Right atrium auricular region (tissue), 2 donors: ENCODE results near the gene FHIT. TPM values are rescaled to one million over a fixed set of nuclear protein-coding genes. Genes with fewer than 3 reads are reported as not detected.

Experiments used
- DNase-seq: peaks from one replicate; pipeline ENCODE4 v3.0.0-alpha.2; 2019; ENCODE audit warnings: low spot score
- H3K27ac ChIP-seq, 2 donors: fragments of 200-600 bp; sonication (generic); 1 replicate in 1 of 2; 2 replicates in 1 of 2; pipeline ENCODE4 v1.5.1; 2016 to 2019
- H3K27me3 ChIP-seq, 2 donors: fragments of 200-600 bp; sonication (generic); one replicate each; pipeline versions ENCODE4 v1.5.1 to v1.6.0; 2017 to 2019
- H3K36me3 ChIP-seq: fragments of 200-600 bp; sonication (generic); one replicate; pipeline ENCODE4 v1.5.1; 2016
- H3K4me1 ChIP-seq, 2 donors: fragments of 200-600 bp; sonication (generic); one replicate each; pipeline versions ENCODE4 v1.5.1 to v1.6.0; 2017 to 2019
- H3K4me3 ChIP-seq, 2 donors: fragments of 200-600 bp; sonication (generic); 1 replicate in 1 of 2; 2 replicates in 1 of 2; pipeline ENCODE4 v1.5.1; 2017 to 2019; ENCODE audit warnings: mild to moderate bottlenecking in 1 of 2, moderate library complexity in 1 of 2
- H3K9me3 ChIP-seq, 2 donors: fragments of 200-600 bp; sonication (generic); one replicate each; pipeline ENCODE4 v1.5.1; 2019
- CTCF ChIP-seq, 2 donors: fragments of 200-600 bp; sonication (generic); IDR thresholded peaks; one replicate each; pipeline ENCODE4 v1.5.1; 2019; ENCODE audit warnings: antibody characterized with exemption in 2 of 2
- total RNA-seq, 2 donors: library from RNA; depleted of rRNA; stranded (reverse); fragments of >200 nt; gene quantifications; one replicate each; pipeline ENCODE4 v1.1.0, GENCODE V29; 2016

Gene FHIT
- total RNA-seq, 2 donors from 2014 or later: 10.4 to 11.0 TPM

- H3K4me3 ChIP-seq: no peak overlapping the region
- DNase-seq: no peak
- no peaks in the 10 kb centered on the region for H3K27me3 ChIP-seq
- no peaks in the 10 kb centered on the region for H3K4me1 ChIP-seq
- no peak for TF ChIP-seq CTCF (IDR thresholded peaks at IDR 0.05)
- no peak overlapping the region for H3K27ac ChIP-seq
- no peaks in the 10 kb centered on the region for H3K36me3 ChIP-seq
- H3K9me3 ChIP-seq: no peaks in the 10 kb centered on the region
Measured at GRCh38 chr3:59876533-59877062, 1374.7 kb downstream of the FHIT start.

DNA sequence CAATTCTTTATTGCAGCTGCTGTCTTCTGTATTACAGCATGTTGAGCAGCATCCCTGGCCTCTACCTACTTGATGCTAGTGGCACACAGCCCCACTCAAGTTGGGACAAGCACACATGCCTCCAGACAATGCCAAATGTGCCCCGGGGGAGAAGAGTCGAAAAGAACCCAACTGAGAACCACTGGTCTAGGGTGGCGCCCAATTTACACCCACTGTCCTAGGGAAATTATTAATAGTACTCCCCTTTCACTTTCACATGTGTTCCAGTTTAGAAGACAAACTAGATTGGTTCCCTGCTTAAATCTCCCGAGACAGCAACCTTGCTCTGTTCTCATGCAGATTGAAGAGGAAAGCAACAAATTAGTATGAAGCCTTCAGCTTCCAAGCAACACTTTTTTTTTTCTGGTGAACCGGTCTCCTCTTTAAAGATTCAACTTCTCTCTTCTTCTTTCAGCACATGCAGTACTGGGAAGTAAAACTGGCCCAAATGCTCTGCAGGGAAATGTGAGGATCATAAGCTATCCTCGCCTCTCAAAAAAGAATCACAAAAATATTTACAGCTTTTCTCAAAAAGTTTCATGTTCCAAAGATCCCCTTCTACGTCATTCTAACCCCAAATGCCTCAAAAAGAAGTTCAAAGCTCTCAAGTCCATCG is 1377.5 kb downstream of the FHIT start:
- Histone ChIP-seq H3K36me3 (no peaks in the 10 kb centered on the region), H3K4me3 (no peak overlapping the region), H3K27ac (no peak overlapping the region), H3K9me3 (no peaks in the 10 kb centered on the region), H3K4me1 (no peaks in the 10 kb centered on the region), H3K27me3 (no peaks in the 10 kb centered on the region)
- no peak for DNase-seq
- TF ChIP-seq CTCF (IDR thresholded peaks at IDR 0.05): no peak

DNA sequence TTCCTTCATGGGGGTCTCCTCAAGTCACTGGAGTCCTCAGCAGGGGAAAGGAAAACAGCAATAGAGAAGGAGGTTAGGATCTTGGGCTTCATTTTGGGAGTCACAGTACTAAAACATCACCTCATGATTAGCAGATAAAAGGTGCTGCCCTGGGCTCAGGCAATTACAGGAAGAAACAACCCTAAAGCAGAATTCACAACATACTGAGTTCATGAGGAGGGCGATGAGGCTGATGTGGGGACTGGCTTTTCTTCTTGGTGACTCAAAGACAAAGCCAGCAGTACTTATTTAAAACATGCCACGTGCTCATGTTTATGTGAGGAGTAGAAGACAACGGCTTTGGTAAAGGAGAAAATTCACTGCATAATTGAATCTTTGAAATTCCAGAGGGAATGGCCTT is 1379.1 kb downstream of the FHIT start:
- no peaks in the 10 kb centered on the region for H3K9me3 ChIP-seq
- H3K27me3 ChIP-seq: no peaks in the 10 kb centered on the region
- TF ChIP-seq CTCF (IDR thresholded peaks at IDR 0.05): no peak
- no peak overlapping the region for H3K4me3 ChIP-seq
- H3K27ac ChIP-seq: no peak overlapping the region
- H3K36me3 ChIP-seq: no peaks in the 10 kb centered on the region
- H3K4me1 ChIP-seq: no peaks in the 10 kb centered on the region
- DNase-seq: no peak

DNA sequence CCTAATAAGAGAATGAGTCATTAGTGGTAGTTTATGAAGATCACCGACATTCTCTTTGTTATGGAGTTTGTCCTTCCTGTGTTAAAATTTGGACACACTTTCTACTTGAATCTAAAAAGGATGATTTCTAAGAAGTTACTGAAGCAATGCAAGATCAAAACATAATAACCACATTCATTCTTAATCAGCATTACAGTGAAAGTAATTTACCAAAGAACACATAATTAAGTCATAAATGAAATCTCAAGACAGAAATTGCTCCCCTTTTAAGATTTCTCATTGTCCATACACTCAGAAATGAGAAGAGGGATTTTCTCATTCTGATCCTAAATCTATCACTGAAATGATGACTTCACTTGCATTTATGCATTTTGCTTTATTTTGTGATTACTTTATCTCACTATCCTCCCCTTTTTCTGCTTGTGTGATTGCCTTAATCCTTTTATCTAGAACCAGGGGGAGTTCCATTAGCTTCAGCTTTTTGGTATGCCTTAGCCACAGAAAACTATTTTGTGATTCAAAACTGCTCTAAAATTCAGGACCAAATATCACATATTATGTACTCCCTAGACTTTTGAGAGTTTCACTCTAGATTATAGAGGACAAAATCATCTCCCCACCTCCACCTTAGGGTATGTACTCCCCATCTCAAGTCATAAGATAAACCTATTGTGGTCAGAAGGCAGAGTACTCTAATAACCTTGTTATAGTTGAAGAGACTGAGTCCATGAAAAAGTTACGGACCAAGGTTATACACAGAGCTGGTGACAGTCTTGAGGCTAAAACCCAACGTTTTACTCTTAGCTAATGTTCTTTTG is 1383.9 kb downstream of the FHIT start:
- H3K9me3 ChIP-seq: no peaks in the 10 kb centered on the region
- no peak overlapping the region for H3K4me3 ChIP-seq
- no peaks in the 10 kb centered on the region for H3K36me3 ChIP-seq
- no peaks in the 10 kb centered on the region for H3K4me1 ChIP-seq
- H3K27ac ChIP-seq: no peak overlapping the region
- no peak for TF ChIP-seq CTCF (IDR thresholded peaks at IDR 0.05)
- no peak for DNase-seq
- H3K27me3 ChIP-seq: no peaks in the 10 kb centered on the region

- no peaks in the 10 kb centered on the region for H3K36me3 ChIP-seq
- TF ChIP-seq CTCF (IDR thresholded peaks at IDR 0.05): no peak
- no peak for DNase-seq
Measured at GRCh38 chr3:59866076-59866475, 1385.2 kb downstream of the FHIT start.

More at GRCh38 chr3:59866076-59866475, 1385.2 kb downstream of the FHIT start:
- Histone ChIP-seq H3K9me3 (no peaks in the 10 kb centered on the region), H3K27me3 (no peaks in the 10 kb centered on the region), H3K4me1 (no peaks in the 10 kb centered on the region), H3K27ac (no peak overlapping the region), H3K4me3 (no peak overlapping the region)
